ENCODE results near the gene SPOCK1.

SPOCK1 gene

DNA sequence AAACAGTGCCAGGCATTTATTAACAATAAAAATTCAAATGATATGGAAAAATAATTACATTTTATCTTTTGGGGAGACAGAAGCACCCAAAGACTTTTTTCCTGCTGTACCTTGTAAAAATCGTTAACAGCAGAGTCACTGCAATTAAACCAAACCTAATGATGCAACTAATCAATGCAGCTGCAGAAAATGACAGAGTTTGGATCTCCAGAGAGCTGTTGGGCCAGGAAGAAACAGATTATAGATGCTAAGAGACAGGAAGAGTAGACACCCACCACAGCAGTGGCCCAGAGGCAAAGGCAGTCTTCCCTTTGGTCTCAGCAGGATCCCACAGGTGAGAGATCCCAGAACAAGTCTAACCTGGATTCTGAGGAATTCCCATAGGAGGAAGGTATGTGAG, 53.0 kb downstream of the SPOCK1 start:
- Mint-ChIP-seq H3K4me1 (ENCODE audit: low read depth) (no peaks in the 10 kb centered on the region), H3K36me3 (ENCODE audit: low read depth) (no peaks in the 10 kb centered on the region), H3K27me3 (ENCODE audit: low read depth) (no peaks in the 10 kb centered on the region), H3K27ac (no peak overlapping the region), H3K9me3 (no peaks in the 10 kb centered on the region), H3K4me3 (no peak overlapping the region)
- DNase-seq (ENCODE audit: low spot score), result no peak

DNA sequence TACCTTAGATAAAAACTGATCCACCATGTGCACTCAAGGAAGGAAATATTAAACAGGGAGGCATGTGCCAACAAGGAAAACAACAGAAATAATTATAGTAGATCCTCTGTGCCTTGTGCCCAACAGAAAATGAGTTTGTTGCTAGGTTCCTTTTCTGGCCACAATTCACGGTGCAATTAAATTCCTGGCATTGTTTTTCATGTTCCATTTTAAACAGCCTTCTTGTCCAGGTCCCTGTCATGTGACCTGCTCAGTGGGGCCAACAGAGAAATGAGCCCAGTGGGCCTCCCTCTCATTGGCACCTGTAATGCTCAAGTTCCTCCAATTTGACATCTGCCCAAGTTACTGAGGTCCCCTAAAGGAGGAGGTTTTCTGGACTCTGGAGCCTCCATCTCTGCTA, 56.5 kb downstream of the SPOCK1 start:
- Mint-ChIP-seq H3K4me3 (no peak overlapping the region), H3K27me3 (ENCODE audit: low read depth) (no peaks in the 10 kb centered on the region), H3K9me3 (no peaks in the 10 kb centered on the region), H3K36me3 (ENCODE audit: low read depth) (no peaks in the 10 kb centered on the region), H3K27ac (no peak overlapping the region), H3K4me1 (ENCODE audit: low read depth) (peaks cover 9% of the 10 kb centered on the region)
- no peak for DNase-seq (ENCODE audit: low spot score)

DNA sequence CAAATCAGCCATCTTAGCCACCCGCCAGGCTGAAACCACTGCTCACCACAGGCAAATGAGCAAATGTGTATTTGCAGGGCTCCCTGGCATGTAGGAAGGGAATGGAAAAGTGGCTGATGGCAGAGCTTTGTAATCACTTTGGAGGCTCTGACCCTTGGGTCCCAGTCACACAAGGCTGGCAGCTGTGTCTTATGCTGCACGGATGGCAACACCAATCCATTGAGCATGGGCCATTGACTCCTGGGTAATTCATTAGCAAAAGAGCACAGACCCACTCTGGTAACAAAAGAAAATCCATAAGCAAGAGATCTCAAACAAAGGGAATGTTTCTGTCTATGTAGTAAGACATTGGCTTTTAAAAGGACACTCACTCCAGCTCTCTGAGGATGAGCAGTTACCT, 57.6 kb downstream of the SPOCK1 start:
- Mint-ChIP-seq H3K9me3 (no peaks in the 10 kb centered on the region), H3K4me3 (no peak overlapping the region), H3K36me3 (ENCODE audit: low read depth) (no peaks in the 10 kb centered on the region), H3K4me1 (ENCODE audit: low read depth) (peaks cover 9% of the 10 kb centered on the region), H3K27me3 (ENCODE audit: low read depth) (no peaks in the 10 kb centered on the region), H3K27ac (no peak overlapping the region)
- DNase-seq (ENCODE audit: low spot score), result no peak

DNA sequence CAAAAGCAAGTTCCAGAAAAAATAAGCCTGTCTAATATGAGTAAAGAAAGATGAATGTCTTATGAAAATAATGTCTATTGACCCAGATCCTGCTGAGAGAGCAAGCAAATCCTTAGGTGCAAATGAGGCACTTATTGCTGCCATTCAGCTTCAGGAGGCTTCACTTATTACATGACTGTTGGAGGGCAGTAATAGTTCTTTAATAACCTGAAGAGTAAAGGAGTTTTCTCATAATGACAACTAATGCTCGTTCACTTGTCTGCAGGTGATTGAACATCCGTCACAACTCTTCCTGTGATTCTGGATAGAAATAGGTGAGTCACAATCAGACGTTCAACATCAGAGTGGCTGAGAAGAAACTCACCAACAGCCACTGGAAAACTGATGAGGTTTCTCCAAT, 58.3 kb downstream of the SPOCK1 start:
- Mint-ChIP-seq H3K27ac (no peak overlapping the region), H3K9me3 (no peaks in the 10 kb centered on the region), H3K36me3 (ENCODE audit: low read depth) (no peaks in the 10 kb centered on the region), H3K4me1 (ENCODE audit: low read depth) (peaks cover 9% of the 10 kb centered on the region), H3K27me3 (ENCODE audit: low read depth) (no peaks in the 10 kb centered on the region), H3K4me3 (no peak overlapping the region)
- DNase-seq (ENCODE audit: low spot score), result no peak

- Mint-ChIP-seq H3K27me3 (ENCODE audit: low read depth) (no peaks in the 10 kb centered on the region), H3K4me1 (ENCODE audit: low read depth) (peaks cover 9% of the 10 kb centered on the region), H3K4me3 (no peak overlapping the region), H3K9me3 (no peaks in the 10 kb centered on the region), H3K36me3 (ENCODE audit: low read depth) (no peaks in the 10 kb centered on the region), H3K27ac (no peak overlapping the region)
- DNase-seq (ENCODE audit: low spot score), result no peak
Measured at GRCh38 chr5:137439645-137440044, 59.5 kb downstream of the SPOCK1 start.

DNA sequence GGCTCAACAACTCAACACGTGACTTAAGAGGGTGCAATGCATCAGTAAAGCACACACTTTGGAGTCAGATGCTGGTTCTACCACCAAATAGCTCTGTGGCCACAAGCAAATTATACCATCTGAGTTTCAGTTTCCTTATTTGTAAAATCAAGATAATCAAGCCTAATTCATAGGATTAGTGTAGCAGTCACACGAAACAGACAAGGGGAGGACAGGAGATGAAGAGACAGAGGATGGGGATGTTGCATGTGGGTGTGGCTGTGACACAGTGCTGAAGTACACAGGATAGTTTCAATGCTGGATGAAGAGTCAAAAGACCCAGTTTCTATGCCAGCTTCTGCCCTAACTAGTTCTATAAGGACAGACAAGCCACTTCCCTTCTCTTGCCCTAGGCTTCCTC, 60.2 kb downstream of the SPOCK1 start:
- H3K36me3 Mint-ChIP-seq (ENCODE audit: low read depth), result no peaks in the 10 kb centered on the region
- no peak for DNase-seq (ENCODE audit: low spot score)
- H3K9me3 Mint-ChIP-seq, result no peaks in the 10 kb centered on the region
- H3K27me3 Mint-ChIP-seq (ENCODE audit: low read depth), result no peaks in the 10 kb centered on the region
- peaks cover 9% of the 10 kb centered on the region for H3K4me1 Mint-ChIP-seq (ENCODE audit: low read depth)
- peak overlapping the region; percentile 24 for H3K27ac Mint-ChIP-seq
- H3K4me3 Mint-ChIP-seq, result no peak overlapping the region

GRCh38 chr5:137437774-137438173, 61.4 kb downstream of the SPOCK1 start:
- no peaks in the 10 kb centered on the region for H3K27me3 Mint-ChIP-seq (ENCODE audit: low read depth)
- no peaks in the 10 kb centered on the region for H3K9me3 Mint-ChIP-seq
- peaks cover 9% of the 10 kb centered on the region for H3K4me1 Mint-ChIP-seq (ENCODE audit: low read depth)
- H3K27ac Mint-ChIP-seq, result no peak overlapping the region
- no peak for DNase-seq (ENCODE audit: low spot score)
- H3K36me3 Mint-ChIP-seq (ENCODE audit: low read depth), result no peaks in the 10 kb centered on the region
- H3K4me3 Mint-ChIP-seq, result no peak overlapping the region

DNA sequence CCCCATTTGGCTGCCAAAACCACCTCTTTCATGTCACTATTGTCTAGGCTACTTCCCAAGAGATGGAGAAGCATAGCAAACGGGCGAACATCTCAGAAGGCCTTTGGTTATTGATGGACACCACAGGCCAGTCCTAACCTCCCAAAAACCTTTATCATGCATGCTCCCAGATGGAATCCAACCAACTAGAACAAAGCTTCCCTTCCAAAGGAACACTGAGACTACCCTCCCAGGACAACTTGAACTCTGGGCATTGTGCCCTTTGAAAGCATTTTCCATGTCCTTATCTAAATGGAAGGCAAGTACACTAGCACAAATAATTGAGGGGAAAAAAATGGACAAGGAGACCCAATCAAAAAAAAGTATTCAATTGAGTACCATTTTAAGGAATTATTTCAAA, 65.6 kb downstream of the SPOCK1 start:
- Mint-ChIP-seq H3K27ac (no peak overlapping the region), H3K4me3 (no peak overlapping the region), H3K36me3 (ENCODE audit: low read depth) (no peaks in the 10 kb centered on the region), H3K9me3 (no peaks in the 10 kb centered on the region), H3K4me1 (ENCODE audit: low read depth) (peaks cover 2% of the 10 kb centered on the region), H3K27me3 (ENCODE audit: low read depth) (no peaks in the 10 kb centered on the region)
- no peak for DNase-seq (ENCODE audit: low spot score)

- Mint-ChIP-seq H3K4me3 (no peak overlapping the region), H3K27me3 (ENCODE audit: low read depth) (no peaks in the 10 kb centered on the region), H3K4me1 (ENCODE audit: low read depth) (no peaks in the 10 kb centered on the region), H3K27ac (no peak overlapping the region), H3K36me3 (ENCODE audit: low read depth) (no peaks in the 10 kb centered on the region), H3K9me3 (no peaks in the 10 kb centered on the region)
- DNase-seq (ENCODE audit: low spot score), result no peak
Measured at GRCh38 chr5:137432376-137432775, 66.8 kb downstream of the SPOCK1 start.

DNA sequence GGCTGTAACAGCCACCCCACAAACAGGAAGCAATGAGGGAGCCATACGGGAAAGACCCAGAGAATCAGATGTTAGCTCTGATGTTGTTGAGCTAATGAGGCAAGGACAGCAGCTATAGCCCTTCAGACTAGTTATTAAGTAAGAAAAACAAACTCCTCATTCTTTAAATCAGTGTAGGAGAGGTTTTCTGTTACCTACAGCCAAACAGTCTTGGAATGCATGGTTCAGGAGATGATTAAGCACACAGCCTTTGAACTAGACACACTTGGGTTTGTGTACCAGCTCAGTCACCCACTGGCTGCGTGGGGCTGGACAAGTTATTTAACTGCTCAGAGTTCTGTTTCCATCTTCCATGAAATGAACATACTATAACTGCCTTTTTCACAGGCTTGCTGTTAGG, 68.1 kb downstream of the SPOCK1 start:
- Mint-ChIP-seq H3K27ac (no peak overlapping the region), H3K4me1 (ENCODE audit: low read depth) (no peaks in the 10 kb centered on the region), H3K36me3 (ENCODE audit: low read depth) (no peaks in the 10 kb centered on the region), H3K9me3 (no peaks in the 10 kb centered on the region), H3K4me3 (no peak overlapping the region), H3K27me3 (ENCODE audit: low read depth) (no peaks in the 10 kb centered on the region)
- no peak for DNase-seq (ENCODE audit: low spot score)

DNA sequence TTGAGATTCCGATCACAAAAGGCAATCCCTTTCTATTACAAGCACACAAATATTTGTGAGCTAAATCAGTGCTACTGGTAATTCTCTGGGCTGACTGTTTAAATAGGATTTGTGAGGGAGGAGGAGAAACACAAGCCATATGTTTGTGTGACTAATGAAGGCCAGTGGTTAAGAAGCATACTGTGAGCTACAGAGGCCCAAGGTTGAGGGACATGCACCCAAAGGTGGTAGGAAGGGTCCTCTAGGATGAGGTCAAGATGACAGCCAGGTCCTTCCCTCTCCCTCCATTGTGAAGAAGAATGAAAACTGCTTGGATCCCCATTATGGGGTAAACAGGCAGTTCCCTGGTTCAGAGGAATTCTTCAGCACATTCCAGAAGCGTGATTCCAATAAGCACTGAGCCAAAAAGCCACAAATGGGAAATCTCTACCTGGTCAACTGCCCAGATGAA, 83.9 kb downstream of the SPOCK1 start:
- Mint-ChIP-seq H3K27ac (no peak overlapping the region), H3K9me3 (peaks cover 4% of the 10 kb centered on the region), H3K36me3 (ENCODE audit: low read depth) (no peaks in the 10 kb centered on the region), H3K4me3 (no peak overlapping the region), H3K27me3 (ENCODE audit: low read depth) (peaks cover 3% of the 10 kb centered on the region), H3K4me1 (ENCODE audit: low read depth) (no peaks in the 10 kb centered on the region)
- DNase-seq (ENCODE audit: low spot score), result no peak

GRCh38 chr5:137414112-137414755, 84.9 kb downstream of the SPOCK1 start:
- no peak overlapping the region for H3K27ac Mint-ChIP-seq
- H3K4me1 Mint-ChIP-seq (ENCODE audit: low read depth), result no peaks in the 10 kb centered on the region
- peaks cover 3% of the 10 kb centered on the region for H3K27me3 Mint-ChIP-seq (ENCODE audit: low read depth)
- peaks cover 4% of the 10 kb centered on the region for H3K9me3 Mint-ChIP-seq
- no peaks in the 10 kb centered on the region for H3K36me3 Mint-ChIP-seq (ENCODE audit: low read depth)
- no peak for DNase-seq (ENCODE audit: low spot score)
- H3K4me3 Mint-ChIP-seq, result no peak overlapping the region

GRCh38 chr5:137412136-137412535, 87.0 kb downstream of the SPOCK1 start:
- peaks cover 4% of the 10 kb centered on the region for H3K9me3 Mint-ChIP-seq
- no peak overlapping the region for H3K27ac Mint-ChIP-seq
- no peak for DNase-seq (ENCODE audit: low spot score)
- no peaks in the 10 kb centered on the region for H3K4me1 Mint-ChIP-seq (ENCODE audit: low read depth)
- no peak overlapping the region for H3K4me3 Mint-ChIP-seq
- H3K36me3 Mint-ChIP-seq (ENCODE audit: low read depth), result no peaks in the 10 kb centered on the region
- peaks cover 3% of the 10 kb centered on the region for H3K27me3 Mint-ChIP-seq (ENCODE audit: low read depth)

- no peak overlapping the region for H3K4me3 Mint-ChIP-seq
- no peak overlapping the region for H3K27ac Mint-ChIP-seq
- H3K4me1 Mint-ChIP-seq (ENCODE audit: low read depth), result no peaks in the 10 kb centered on the region
- DNase-seq (ENCODE audit: low spot score), result no peak
- H3K36me3 Mint-ChIP-seq (ENCODE audit: low read depth), result no peaks in the 10 kb centered on the region
- H3K27me3 Mint-ChIP-seq (ENCODE audit: low read depth), result no peaks in the 10 kb centered on the region
- no peaks in the 10 kb centered on the region for H3K9me3 Mint-ChIP-seq
Measured at GRCh38 chr5:137410234-137411010, 88.7 kb downstream of the SPOCK1 start.

DNA sequence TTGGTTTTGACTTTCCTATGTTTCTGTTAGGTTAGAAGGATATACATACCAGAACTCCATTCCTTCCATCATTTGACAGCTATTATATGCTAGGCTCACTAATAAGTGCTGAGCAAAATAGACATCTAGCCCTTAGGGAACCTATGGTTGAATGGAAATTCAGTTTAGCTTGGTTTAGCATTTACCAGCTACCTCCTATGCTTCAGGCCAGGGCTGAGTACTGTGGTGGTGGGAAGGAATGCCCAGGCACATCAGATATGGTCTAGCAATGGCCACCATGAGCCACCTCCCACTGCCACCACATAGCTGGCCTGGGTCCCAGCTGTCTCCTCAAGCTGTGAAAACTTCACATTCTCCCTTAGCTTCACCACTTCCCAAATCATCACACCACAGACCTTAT, 89.4 kb downstream of the SPOCK1 start:
- Mint-ChIP-seq H3K27me3 (ENCODE audit: low read depth) (no peaks in the 10 kb centered on the region), H3K36me3 (ENCODE audit: low read depth) (no peaks in the 10 kb centered on the region), H3K9me3 (no peaks in the 10 kb centered on the region), H3K4me1 (ENCODE audit: low read depth) (no peaks in the 10 kb centered on the region), H3K4me3 (no peak overlapping the region), H3K27ac (no peak overlapping the region)
- no peak for DNase-seq (ENCODE audit: low spot score)

Data from T-helper 2 cell treated with Interferon-gamma antibody and Interleukin-4, amounts not matched to agents 5 μg/mL and 100 μg/mL, for 36 hours (primary cell).